8988T (cell line): Measurements from ENCODE around the gene TUBB.
"Not testable (repeated sequence)": the region's sequence is repeated elsewhere in the genome, so short reads cannot be mapped to it uniquely, and the experiment has no call there.

Experiments used
- DNase-seq: peaks from one replicate; pipeline ENCODE4 v3.0.0; 2011

TUBB gene

GRCh38 chr6:30687659-30688431 lies 32.3 kb upstream of the TUBB start:
- DNase-seq, result no peak

- DNase-seq, result no peak
These were observed 31.6 kb upstream of the TUBB start for GRCh38 chr6:30688569-30688968.

GRCh38 chr6:30689022-30689865 lies 30.9 kb upstream of the TUBB start:
- DNase-seq, result no peak

- no peak for DNase-seq
These were observed 30.2 kb upstream of the TUBB start for GRCh38 chr6:30689985-30690384.

- DNase-seq, result peak; percentile 60
These were observed 29.5 kb upstream of the TUBB start, which contains the start of gene NRM for GRCh38 chr6:30690403-30691207. Gene NRM, minus strand, starts transcription at chr6:30690984. Its CDS starts 10 bp downstream, at chr6:30690974.

GRCh38 chr6:30691208-30691847 lies 28.8 kb upstream of the TUBB start:
- DNase-seq, result no peak

- no peak for DNase-seq
These were observed 23.7 kb upstream of the TUBB start for GRCh38 chr6:30696432-30696831.

GRCh38 chr6:30700340-30700739 lies 19.8 kb upstream of the TUBB start:
- no peak for DNase-seq

GRCh38 chr6:30703011-30703410 lies 17.1 kb upstream of the TUBB start:
- DNase-seq, result no peak

- DNase-seq, result no peak
These were observed 16.3 kb upstream of the TUBB start for GRCh38 chr6:30703821-30704220.

- DNase-seq, result no peak
These were observed 14.5 kb upstream of the TUBB start for GRCh38 chr6:30705620-30706019.

- no peak for DNase-seq
These were observed 12.8 kb upstream of the TUBB start for GRCh38 chr6:30707281-30707850.

- no peak for DNase-seq
These were observed 10.9 kb upstream of the TUBB start for GRCh38 chr6:30709101-30709868.

GRCh38 chr6:30711758-30712380 lies 8.3 kb upstream of the TUBB start:
- no peak for DNase-seq

- no peak for DNase-seq
These were observed 7.7 kb upstream of the TUBB start for GRCh38 chr6:30712441-30712945.

- no peak for DNase-seq
These were observed 5.9 kb upstream of the TUBB start for GRCh38 chr6:30714263-30714662.

- no peak for DNase-seq
These were observed 3.3 kb upstream of the TUBB start for GRCh38 chr6:30716879-30717128.

- peak; percentile 88 for DNase-seq
These were observed 2.9 kb upstream of the TUBB start, which contains the start of gene MDC1 for GRCh38 chr6:30717129-30717844. Gene MDC1, minus strand, starts transcription at chr6:30717281. Its CDS starts 2,106 bp downstream, at chr6:30715175.

GRCh38 chr6:30717845-30718720 lies 2.1 kb upstream of the TUBB start:
- not testable (repeated sequence) for DNase-seq
